Endothelial cell of umbilical vein (primary cell): ENCODE results near the gene BBX.

Experiments used
- EZH2 ChIP-seq: IDR thresholded peaks from 2 replicates; pipeline ENCODE4 v1.6.1; 2012; ENCODE audit warnings: borderline replicate concordance, low read depth, mild to moderate bottlenecking, moderate library complexity, low read length, inconsistent platforms; ENCODE audit not compliant: severe bottlenecking
- GATA2 ChIP-seq: IDR thresholded peaks from 2 replicates; pipeline ENCODE4 v1.7.0; 2011; ENCODE audit warnings: low read depth, mild to moderate bottlenecking, moderate library complexity, mixed read lengths, low read length; ENCODE audit not compliant: insufficient read length, insufficient read depth
- JUN ChIP-seq: IDR thresholded peaks from 2 replicates; pipeline ENCODE4 v1.6.1; 2011; ENCODE audit warnings: borderline replicate concordance, low read depth; ENCODE audit not compliant: insufficient read length, insufficient read depth
- POLR2A ChIP-seq: IDR thresholded peaks from 2 replicates; pipeline ENCODE4 v1.6.1; 2012; ENCODE audit warnings: low read depth, mild to moderate bottlenecking, control low read depth, low read length
- POLR2AphosphoS5 ChIP-seq: IDR thresholded peaks from 2 replicates; pipeline ENCODE4 v1.6.1; 2012; ENCODE audit warnings: low read depth, mild to moderate bottlenecking, control low read depth, low read length, moderate library complexity; ENCODE audit not compliant: insufficient read depth
- TF ChIP-seq, protein P1 (sequence below), 2 donors: IDR thresholded peaks; 1 replicate in 1 of 2; 2 replicates in 1 of 2; pipeline ENCODE4 v1.5.1; 2011; ENCODE audit warnings: low read length in 2 of 2, mild to moderate bottlenecking in 2 of 2, moderate library complexity in 2 of 2, control low read depth in 1 of 2, inconsistent platforms in 1 of 2, low read depth in 1 of 2; ENCODE audit not compliant: insufficient read depth in 1 of 2; ENCODE audit errors: extremely low read depth in 1 of 2
- TF ChIP-seq, protein P2 (sequence below): IDR thresholded peaks from 2 replicates; pipeline ENCODE4 v1.6.1; 2011; ENCODE audit not compliant: insufficient read depth, insufficient read length

DNA sequence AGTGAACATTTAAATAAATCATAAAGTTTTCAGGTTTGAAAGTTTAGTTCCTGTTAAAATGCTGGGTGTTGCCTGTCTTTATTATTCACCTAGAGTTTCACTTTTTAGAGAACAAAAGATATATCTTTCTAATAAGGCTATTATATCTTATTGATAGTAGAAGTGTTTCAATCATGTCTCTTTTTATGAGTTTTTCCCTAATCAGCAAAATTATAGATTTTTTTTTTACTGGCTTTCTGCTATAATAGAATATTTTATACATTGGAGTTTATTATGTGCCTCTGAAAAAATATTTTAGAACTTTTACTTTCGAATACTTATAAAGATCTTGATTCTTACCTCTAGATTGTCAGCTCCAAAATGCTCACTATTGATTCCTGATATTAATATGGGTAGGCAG, 131.5 kb downstream of the BBX start:
- TF ChIP-seq POLR2A, result no peak
- no peak for TF ChIP-seq EZH2
- TF ChIP-seq, protein P1, sequence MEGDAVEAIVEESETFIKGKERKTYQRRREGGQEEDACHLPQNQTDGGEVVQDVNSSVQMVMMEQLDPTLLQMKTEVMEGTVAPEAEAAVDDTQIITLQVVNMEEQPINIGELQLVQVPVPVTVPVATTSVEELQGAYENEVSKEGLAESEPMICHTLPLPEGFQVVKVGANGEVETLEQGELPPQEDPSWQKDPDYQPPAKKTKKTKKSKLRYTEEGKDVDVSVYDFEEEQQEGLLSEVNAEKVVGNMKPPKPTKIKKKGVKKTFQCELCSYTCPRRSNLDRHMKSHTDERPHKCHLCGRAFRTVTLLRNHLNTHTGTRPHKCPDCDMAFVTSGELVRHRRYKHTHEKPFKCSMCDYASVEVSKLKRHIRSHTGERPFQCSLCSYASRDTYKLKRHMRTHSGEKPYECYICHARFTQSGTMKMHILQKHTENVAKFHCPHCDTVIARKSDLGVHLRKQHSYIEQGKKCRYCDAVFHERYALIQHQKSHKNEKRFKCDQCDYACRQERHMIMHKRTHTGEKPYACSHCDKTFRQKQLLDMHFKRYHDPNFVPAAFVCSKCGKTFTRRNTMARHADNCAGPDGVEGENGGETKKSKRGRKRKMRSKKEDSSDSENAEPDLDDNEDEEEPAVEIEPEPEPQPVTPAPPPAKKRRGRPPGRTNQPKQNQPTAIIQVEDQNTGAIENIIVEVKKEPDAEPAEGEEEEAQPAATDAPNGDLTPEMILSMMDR (IDR thresholded peaks at IDR 0.05; ENCODE audit: extremely low read depth in 1 of 2, insufficient read depth in 1 of 2, low read depth in 1 of 2, low read length in 2 of 2), result no peak
- no peak for TF ChIP-seq GATA2
- TF ChIP-seq, protein P2, sequence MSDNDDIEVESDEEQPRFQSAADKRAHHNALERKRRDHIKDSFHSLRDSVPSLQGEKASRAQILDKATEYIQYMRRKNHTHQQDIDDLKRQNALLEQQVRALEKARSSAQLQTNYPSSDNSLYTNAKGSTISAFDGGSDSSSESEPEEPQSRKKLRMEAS, result no peak
- TF ChIP-seq POLR2AphosphoS5, result no peak
- no peak for TF ChIP-seq JUN
